GM12875 (cell line): ENCODE data around the gene HEPHL1.

Experiments used
- H3K4me3 ChIP-seq: one replicate; pipeline ENCODE4 v1.5.1; 2011; ENCODE audit warnings: low read depth, low read length, control low read depth
- TF ChIP-seq, protein P1 (sequence below): IDR thresholded peaks from 2 replicates; pipeline ENCODE4 v1.5.1; 2011; ENCODE audit warnings: low read depth, mild to moderate bottlenecking, control low read depth, inconsistent platforms, low read length, moderate library complexity, borderline replicate concordance; ENCODE audit not compliant: insufficient read depth

HEPHL1 gene

GRCh38 chr11:94023856-94024255 lies 2.7 kb downstream of the HEPHL1 start:
- TF ChIP-seq, protein P1, sequence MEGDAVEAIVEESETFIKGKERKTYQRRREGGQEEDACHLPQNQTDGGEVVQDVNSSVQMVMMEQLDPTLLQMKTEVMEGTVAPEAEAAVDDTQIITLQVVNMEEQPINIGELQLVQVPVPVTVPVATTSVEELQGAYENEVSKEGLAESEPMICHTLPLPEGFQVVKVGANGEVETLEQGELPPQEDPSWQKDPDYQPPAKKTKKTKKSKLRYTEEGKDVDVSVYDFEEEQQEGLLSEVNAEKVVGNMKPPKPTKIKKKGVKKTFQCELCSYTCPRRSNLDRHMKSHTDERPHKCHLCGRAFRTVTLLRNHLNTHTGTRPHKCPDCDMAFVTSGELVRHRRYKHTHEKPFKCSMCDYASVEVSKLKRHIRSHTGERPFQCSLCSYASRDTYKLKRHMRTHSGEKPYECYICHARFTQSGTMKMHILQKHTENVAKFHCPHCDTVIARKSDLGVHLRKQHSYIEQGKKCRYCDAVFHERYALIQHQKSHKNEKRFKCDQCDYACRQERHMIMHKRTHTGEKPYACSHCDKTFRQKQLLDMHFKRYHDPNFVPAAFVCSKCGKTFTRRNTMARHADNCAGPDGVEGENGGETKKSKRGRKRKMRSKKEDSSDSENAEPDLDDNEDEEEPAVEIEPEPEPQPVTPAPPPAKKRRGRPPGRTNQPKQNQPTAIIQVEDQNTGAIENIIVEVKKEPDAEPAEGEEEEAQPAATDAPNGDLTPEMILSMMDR, result no peak
- no peak overlapping the region for H3K4me3 ChIP-seq

GRCh38 chr11:94024547-94024946 lies 3.4 kb downstream of the HEPHL1 start:
- no peak overlapping the region for H3K4me3 ChIP-seq
- TF ChIP-seq, protein P1, result no peak

- H3K4me3 ChIP-seq, result no peak overlapping the region
- TF ChIP-seq, protein P1, result no peak
Measured at GRCh38 chr11:94025690-94026394, 4.7 kb downstream of the HEPHL1 start.

DNA sequence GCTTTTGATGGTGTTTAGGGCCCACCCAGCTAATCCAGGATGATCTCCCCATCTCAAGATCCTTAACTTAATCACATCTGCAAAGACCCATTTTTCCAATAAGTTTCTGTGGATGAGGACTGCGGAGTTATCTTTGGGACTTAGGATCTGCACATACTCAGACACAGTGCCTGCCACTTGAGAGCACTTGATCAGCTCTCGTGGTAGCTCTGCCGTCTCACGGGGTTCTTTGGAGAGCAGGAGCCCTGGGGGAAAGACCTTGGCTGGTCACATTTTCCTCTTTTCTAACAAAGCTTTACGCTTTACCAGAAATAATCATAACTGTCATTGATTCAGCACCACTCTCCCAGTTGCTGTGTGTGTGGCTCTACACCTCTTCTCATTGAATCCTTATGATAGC lies 6.1 kb downstream of the HEPHL1 start:
- TF ChIP-seq, protein P1, result no peak
- no peak overlapping the region for H3K4me3 ChIP-seq

- no peak overlapping the region for H3K4me3 ChIP-seq
- TF ChIP-seq, protein P1, result no peak
Measured at GRCh38 chr11:94028436-94028835, 7.3 kb downstream of the HEPHL1 start.

- TF ChIP-seq, protein P1, result no peak
- no peak overlapping the region for H3K4me3 ChIP-seq
Measured at GRCh38 chr11:94030059-94030458, 8.9 kb downstream of the HEPHL1 start.

DNA sequence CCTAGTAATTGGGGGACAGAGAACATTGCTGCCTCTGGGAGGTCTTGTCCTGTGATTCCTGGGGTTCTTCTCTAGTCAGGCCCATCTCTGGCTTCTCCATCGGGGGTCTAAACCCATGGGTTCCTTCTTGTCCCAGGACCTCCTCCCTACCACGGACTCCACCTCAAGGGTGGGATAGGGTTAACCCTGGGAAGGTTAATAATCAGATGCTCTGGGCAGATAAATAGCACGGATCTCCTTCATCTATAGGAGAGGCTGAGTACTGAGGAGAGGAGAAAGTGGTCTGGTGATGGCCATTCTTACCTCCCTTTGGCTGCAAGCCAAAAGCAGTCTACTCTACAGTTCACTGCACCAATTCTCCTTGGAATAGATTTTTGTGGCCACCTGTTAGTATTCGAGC lies 10.5 kb downstream of the HEPHL1 start:
- TF ChIP-seq, protein P1, result no peak
- no peak overlapping the region for H3K4me3 ChIP-seq
